H54 (cell line): ENCODE results near the gene AGAP3.

Experiments used
- DNase-seq: peaks from one replicate; pipeline ENCODE4 v3.0.0; 2011; ENCODE audit warnings: low spot score, mixed read lengths; ENCODE audit not compliant: insufficient read length
- FAIRE-seq: peaks from 3 replicates; lab custom pipeline; 2011; peaks lifted over from hg19 to GRCh38; lab: Jason Lieb, UNC
- POLR2A ChIP-seq: IDR thresholded peaks from 2 replicates; pipeline ENCODE4 v1.6.1; 2011; ENCODE audit warnings: low read depth, mild to moderate bottlenecking, low read length

AGAP3 gene

DNA sequence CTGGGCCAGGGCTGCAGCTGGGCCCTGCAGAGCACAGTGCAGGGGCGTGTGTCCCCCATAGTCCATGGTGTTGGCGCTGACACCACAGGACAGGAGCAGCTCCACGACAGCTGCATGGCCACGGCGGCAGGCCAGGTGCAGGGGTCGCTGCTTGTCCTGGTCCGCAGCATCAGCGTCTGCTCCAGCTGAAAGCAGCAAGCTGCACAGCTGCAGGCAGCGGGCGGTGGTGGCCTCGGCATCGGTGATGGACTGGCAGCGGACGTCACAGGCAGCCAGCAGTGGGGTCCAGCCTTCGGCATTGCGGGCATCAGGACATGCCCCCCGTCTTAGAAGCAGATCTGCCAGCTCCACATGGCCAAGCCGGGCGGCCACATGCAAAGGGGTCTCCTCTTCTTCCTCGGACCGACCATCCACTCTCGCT lies 94.7 kb downstream of the AGAP3 start:
- no peak for TF ChIP-seq POLR2A
- FAIRE-seq (no peak), DNase-seq (no peak)

DNA sequence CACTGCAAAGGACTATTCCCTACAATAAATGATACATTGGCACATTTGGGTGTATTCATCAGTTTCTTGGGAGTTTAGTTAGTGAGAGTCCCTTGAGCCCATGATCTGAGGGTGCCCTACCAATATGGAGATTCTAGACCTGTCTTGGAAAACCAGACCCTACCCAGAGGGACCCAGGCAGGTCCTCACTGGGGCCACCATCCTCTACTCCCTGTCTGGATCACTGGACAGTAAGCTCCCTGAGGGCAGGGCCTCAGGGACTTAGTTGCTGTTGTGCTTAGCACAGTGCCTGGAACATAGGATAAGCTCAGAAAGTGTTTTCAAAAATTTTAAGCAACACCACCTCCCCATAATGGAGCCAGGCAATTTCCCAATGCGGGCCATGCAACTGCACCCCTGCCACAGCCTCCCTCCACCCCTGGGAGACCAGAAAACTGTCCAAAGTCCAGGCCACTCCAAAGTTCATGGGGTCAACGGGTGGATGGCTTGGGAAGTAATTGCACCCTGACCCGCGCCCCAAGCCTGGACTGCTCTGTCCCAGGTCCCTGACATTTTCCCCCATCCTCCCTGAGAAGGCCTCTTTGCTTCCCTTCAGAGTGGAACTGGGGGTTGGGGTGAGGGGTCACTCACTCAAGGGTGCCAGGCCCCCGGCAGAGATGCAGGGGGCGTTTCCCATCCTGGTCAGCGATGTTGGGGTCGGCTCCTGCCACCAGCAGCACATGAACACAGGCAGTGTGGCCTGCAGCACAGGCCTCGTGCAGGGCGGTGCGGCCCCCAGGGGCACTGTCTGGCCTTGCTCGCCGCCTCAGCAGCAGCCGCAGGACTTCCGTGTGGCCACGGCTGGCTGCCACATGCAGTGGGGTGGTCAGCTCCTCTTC lies 99.7 kb downstream of the AGAP3 start:
- FAIRE-seq (no peak), DNase-seq (no peak)
- no peak for TF ChIP-seq POLR2A

DNA sequence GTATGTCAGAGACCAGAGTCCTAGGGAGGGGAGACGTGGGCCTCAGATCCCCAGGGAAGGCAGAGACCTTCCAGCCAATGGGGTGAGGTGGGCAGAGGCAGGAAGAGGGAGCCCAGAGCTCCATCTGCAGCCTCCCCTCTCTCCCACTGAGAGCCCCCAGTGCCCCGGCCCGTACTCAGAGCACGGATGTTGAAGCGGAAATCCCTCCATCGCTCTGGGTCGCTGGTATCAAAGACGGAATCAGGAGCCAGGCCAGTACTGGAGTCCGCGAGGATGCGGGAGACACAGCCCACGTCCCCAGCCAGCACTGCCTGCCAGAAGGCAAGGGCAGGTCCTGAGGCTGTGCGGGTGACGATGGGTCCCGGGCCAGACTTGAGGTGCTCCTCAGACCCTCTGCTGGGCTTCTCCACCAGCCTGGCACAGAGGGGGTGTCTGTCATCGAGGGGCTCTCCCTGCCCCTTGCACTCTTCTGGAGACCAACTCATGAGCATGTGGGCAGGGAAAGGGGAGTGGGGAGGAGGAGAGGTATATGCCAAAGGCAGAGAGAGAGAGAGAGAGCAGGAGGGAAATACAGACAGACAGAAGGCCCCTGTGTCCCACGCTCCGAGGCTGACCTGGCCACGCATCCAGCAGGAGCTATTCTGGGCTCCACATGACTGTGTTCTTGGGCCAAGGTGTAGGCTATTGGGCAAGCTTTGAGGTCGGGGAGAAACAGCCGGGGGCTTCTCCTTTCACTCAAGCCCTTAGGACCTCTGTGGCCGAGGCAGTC lies 100.5 kb downstream of the AGAP3 start, which contains the start of gene ASB10:
Gene ASB10 (minus strand): TSS at position 611 of the 769 bp plus-strand sequence. CDS start 120 bp downstream, at position 491.
- TF ChIP-seq POLR2A: no peak
- DNase-seq (no peak), FAIRE-seq (no peak)

DNA sequence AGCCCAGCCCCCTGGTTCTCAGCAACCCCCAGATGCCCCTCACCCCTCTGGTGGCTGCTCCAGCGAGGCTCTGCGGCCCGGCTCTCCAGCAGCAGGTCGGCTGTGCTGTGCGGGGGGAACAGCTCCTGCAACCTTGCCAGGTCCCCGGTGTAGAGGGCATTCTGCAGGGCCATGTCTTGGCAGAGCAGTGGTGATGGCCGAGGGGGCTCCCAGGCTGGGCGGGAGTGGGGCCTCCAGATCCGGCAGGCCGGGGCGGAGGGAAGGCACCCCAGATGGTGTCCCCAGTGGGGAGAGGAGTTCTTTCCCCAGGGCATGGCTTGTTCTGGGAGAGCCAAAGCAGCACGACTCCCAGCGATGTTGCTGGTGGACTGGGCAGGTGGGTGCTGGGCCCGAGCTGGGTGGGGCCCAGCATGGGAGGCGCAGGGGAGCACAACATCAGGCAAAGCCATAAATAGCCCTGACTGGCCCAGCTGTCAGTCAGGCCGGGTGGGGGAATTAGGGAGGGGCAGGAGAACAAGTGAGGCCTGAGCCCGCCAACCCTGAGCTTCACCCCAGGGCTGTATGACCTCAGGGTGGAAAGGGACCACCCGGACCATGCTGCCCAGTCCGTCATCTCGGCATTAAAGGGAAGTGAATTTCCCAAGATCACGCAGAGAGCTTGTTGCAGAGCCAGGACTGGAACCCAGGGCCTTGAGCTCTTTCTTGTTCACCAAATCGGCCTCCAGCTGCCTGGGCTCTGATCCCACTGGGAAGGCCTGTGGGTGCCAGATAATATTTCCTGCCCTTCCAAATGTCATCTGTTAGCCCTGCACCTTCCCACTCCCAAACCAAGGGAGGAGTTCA lies 101.4 kb downstream of the AGAP3 start:
- DNase-seq (no peak), FAIRE-seq (no peak)
- no peak for TF ChIP-seq POLR2A

DNA sequence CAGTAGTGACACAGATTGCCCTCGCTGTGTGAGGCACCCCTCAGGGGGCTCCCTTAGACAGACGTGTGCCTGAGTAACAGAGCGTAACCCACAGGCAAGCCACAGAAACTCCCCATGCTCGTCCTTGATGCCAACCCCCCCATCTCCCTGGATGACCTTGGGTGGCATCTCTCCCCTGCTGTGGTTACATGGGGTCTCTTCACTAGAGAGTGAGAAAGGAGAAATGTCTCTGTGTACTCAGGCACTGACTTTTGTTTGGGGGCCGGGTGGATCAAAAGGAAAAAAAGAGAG lies 101.9 kb downstream of the AGAP3 start:
- DNase-seq (no peak), FAIRE-seq (no peak)
- no peak for TF ChIP-seq POLR2A

DNA sequence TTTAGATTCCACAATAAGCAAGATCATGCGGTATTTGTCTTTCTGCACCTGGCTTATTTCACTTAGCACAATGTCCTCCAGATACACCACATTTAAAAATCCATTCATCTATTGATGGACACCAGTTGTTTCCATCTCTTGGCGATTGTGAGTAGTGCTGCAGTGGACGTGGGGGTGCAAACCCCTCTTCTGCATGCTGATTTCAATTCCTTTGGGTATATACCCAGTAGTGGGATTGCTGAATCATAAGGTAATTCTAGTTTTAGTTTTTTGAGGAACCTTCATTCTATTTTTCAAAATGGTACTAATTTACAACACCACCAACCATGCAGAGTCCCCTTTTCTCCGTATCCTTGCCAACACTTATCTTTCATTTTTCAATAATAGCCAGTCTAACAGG lies 102.8 kb downstream of the AGAP3 start:
- FAIRE-seq (no peak), DNase-seq (no peak)
- no peak for TF ChIP-seq POLR2A

DNA sequence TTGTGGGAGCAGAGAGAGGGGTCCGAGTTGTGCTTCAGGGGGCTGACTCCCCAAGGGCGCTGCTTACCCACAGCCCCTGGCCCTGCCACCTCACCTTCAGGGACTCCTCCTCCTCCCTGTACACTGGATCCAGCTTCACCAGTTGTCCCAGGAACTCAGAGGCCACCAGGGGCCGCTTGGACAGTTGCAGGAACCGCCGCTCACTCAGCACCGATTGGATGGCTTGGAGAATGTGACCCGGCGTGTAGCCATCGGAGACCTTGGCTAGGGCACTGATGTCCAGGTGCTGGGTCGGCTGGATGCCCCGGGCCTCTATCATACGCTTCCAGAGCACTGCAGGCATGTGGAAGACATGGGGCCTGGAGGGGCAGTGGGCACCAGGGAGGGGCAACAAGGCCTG lies 105.3 kb downstream of the AGAP3 start:
- DNase-seq: no peak
- no peak for TF ChIP-seq POLR2A
- FAIRE-seq: no peak

DNA sequence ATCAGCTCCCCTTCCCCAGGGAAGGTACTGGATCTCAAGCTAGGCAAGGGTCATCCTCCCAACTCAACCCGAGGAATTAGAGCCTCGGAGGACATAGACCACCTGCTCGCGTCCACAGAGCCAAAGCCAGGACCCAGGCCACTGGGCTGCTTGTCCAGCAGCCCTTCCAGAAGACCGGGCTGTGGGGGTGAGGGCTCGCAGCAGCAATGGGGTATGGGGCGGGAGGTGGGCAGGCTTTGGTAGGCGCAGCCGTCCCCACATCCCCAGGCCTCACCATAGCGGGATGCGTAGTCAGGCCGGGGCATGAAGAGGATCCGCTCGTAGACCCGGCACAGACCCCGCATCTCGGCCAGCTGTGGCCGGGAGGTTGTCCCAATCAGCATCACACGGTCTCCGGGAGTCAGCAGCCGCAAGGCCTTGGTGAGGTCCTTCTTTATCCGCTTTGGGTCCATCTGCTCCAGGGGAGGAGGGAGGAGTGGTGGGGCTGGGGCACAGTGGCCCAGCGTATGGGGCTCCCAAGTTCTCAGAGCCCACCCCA lies 105.8 kb downstream of the AGAP3 start:
- no peak for TF ChIP-seq POLR2A
- no peak for FAIRE-seq
- no peak for DNase-seq

DNA sequence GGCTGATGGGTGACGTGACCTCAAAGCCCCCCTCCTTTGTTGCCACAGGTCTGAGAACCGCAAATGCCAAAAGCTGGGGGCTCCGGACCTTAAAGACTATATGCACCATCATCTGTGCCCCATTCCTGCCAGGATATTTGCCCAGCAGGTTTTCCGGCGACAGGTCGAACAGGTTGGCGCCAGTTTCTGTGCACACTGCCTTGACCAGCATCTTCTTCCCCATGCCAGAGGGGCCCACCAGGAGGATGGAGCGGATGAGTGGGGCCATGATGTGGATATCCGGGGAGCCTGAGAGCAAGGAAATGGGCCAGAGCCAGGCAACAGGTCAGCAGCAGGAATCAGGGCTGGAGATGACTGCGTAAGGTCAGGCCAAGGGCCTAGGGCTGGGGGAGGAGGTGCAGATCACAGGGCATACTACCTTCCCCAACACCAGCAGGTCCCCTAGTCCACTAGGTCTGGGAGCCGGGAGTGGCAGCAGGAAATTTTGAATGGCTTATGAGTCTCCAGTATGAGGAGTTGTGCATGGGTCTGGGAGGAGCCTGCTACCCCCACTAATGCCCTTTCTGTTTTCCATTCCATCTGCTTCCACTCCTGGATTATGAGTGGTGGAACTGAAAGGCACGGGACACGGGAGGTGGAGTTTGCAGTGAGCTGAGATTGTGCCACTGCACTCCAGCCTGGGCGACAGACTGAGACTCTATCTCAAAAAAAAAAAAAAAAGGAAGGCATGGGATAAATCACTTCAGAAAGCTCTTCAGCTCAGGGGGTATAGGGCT lies 107.1 kb downstream of the AGAP3 start:
- no peak for FAIRE-seq
- no peak for TF ChIP-seq POLR2A

More for the DNA sequence above, 107.1 kb downstream of the AGAP3 start:
- DNase-seq: no peak
